Measurements from ENCODE around the gene FAT1.

The FAT1 gene

DNA sequence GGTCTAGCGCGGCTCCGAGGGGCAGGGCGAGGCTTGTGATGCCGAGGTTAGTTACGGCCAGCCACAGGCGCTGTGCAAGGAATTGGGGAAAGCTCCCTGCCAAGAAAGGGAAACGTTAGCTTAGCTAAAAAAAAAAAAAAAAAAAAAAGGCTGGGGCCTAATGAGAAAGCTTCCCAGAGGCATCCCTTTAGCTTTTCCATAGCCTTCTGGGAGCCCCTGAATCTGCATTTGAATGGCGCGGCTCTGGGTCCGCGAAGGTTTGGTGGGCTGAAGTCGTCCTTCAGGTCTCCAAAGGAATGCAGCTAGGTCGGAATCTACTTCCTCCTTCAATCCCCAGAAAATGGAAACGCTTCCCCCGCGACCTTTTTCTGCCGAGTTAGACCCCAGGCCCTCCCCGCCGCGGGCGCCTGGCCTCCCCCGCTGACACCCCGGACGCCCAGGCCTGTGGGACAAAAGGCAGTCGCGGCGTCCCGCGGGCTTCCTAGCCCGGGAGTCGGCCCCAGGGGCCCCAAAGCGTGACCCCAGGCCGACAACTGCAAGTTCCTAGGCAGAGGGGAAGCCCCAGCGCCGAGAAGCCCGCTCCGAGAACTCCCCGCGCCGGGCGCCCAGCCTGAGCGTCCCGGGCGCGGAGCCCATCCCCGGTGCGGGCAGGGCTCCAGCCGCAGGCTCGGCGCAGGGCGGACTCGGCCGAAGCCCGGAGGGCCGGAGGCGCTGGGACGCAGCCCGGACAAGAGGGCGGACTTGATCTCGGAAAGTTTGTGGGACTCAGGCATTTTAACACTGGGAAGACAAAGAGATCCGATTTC, 605 bp upstream of the FAT1 start:
- DNase-seq (ENCODE audit: low spot score): peak; percentile 82

DNA sequence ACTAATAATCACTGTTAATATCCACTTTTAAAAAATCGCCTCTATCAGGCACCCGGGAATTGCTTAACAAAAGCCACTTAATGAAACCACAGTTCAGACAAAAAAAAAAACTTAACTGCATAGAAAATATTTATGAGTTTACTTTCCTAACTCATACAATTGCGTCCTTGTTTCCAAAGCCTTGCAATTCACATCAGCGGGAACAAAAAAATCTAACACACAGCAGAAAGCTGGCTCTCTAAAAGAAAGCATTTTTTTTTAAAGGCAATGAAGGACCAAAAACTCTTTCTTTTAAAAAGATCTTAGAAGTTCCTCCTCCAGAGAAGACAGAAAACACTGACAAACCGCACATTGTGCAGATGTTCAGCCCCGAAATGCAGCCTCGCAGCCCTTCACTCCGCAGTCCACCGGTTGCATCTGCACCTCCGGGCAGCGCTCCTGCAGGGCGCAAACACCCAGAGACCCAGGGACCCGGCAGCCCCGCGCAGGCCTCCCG, 812 bp downstream of the FAT1 start:
- peak; percentile 26 for DNase-seq (ENCODE audit: low spot score)

- DNase-seq (ENCODE audit: low spot score): no peak
Measured at GRCh38 chr4:186719925-186720694, 3.5 kb downstream of the FAT1 start.

DNA sequence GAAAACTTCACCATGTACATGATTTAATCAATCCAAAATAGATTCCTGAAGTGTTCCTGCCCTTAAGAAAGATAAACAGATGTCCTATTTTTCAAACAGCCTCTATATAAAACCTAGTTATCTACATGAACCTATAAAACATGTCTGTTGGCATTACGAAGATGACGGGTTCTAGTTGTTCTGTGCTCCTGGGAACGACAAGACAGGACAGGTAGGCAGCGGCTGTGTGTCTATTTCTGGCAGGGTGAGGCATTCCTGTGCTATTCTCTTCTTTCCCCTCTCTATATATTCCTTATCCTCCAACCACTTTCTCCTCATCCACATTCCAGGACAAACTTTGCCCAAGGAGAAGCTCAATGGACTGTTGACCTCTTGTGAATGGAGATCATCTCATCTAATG, 6.1 kb downstream of the FAT1 start:
- no peak for DNase-seq (ENCODE audit: low spot score)

DNA sequence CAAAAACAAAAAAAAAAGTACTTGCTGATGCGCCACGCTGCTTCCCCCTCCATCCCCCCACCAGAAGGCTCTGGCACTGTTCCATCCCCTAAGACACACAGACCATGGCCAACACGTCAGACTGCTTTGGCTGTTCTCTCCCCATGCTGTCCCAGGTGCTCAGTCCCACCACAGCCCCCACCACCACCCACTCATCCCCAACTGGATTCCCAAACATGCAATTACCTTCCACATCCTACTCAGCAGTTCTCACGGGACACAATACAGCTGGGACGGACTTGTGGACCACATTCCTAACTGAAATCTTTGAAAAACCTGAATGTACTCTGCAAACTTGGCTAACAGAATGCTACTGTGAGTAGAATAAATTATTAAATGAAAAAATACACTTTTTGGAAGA, 8.6 kb downstream of the FAT1 start:
- DNase-seq (ENCODE audit: low spot score): no peak

DNA sequence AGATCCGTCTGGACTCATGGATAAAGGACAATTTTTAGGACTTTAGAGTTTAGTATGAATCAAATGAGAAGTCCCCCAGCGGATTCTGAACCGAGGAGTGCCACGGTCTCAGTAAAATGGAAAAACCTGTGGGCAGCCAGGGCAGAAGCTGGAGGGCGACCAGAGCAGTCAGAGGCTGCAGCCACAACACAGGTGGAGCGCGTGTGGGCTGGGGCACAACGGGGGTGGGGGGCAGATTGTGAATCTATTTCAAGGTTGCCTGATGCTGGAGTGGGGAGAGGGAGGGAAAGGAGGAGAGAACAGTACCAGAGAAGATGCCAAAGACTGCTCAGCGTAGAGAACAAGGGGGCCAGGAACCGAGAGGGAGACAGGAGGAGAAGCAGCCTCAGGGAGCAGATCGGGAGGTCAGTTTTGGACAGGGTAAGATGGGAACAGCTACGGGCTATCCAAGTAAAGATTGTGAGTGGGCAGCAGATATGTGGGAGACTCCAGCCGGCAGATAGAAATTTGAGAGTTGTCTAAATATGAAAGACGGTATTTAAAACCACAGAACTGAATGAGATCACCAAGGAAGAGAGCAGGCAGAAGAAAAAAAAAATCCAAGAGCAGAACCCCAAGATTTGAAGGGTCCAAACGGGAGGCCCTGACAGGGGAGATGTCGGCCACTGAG, 9.5 kb downstream of the FAT1 start:
- no peak for DNase-seq (ENCODE audit: low spot score)

DNA sequence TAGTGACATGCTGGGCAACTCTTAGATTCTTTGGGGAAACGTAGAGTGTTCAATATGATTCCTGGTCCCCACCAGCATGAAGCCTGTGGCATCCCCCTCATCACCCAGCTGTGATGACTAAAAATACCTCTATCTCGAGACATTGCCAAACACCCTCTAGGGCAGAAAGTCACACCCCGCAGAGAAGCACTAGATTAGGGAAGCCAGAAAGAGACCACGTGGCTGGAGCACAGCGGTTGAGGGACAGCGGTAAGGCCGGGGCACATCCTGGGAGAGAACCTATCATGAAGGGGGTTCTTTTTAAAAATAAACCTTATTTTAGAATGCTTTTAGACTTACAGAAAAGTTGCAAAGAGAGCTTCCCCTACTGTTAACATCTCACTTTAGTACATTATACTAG, 11.0 kb downstream of the FAT1 start:
- DNase-seq (ENCODE audit: low spot score): no peak

GRCh38 chr4:186710521-186711119, 13.0 kb downstream of the FAT1 start:
- DNase-seq (ENCODE audit: low spot score): no peak

DNA sequence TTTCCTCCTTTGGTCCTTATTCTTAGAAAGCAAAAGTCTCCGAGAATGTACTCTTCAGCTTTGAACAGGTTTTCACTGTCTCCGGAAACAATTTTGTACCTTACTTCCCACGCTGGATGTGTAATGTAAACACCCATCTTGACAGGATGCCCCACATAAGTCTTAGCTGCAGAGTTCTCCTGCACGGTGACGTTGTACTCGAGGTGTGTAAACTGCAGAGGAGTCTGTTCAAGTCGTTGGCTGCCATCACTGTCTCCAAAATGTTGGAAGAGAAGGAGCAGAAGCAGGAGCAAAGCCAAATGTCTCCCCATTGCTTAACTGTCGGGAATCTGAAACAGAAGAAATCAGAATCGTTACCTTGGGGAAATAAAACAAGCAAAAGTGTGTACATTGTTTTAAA, 14.1 kb downstream of the FAT1 start:
- DNase-seq (ENCODE audit: low spot score): no peak

DNA sequence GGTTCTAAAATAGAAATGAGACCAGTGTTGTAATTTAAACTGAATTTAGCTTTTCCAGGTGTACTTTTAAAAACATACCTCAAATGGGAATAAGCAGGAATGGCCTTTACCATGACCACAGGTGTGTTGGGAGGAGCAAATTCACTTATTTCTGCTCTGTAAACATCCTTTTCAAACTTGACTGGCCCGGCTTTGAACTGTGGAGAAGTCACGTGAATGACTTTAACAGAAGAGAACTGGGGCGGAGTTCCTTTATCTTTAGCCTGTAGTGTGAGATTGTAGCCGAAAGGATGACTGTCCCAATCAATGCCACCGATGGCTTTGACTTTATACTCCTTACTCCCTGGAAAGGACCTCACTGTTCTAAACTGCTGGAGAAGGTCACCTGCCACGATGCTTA, 15.1 kb downstream of the FAT1 start:
- DNase-seq (ENCODE audit: low spot score): no peak

GRCh38 chr4:186707996-186708395, 15.7 kb downstream of the FAT1 start:
- no peak for DNase-seq (ENCODE audit: low spot score)

- DNase-seq (ENCODE audit: low spot score): no peak
Measured at GRCh38 chr4:186707574-186707973, 16.1 kb downstream of the FAT1 start.

- DNase-seq (ENCODE audit: low spot score): no peak
Measured at GRCh38 chr4:186704057-186704456, 19.6 kb downstream of the FAT1 start.

- no peak for DNase-seq (ENCODE audit: low spot score)
Measured at GRCh38 chr4:186703510-186703909, 20.1 kb downstream of the FAT1 start.

- DNase-seq (ENCODE audit: low spot score): no peak
Measured at GRCh38 chr4:186702940-186703339, 20.7 kb downstream of the FAT1 start.

- DNase-seq (ENCODE audit: low spot score): no peak
Measured at GRCh38 chr4:186702297-186702696, 21.4 kb downstream of the FAT1 start.

DNA sequence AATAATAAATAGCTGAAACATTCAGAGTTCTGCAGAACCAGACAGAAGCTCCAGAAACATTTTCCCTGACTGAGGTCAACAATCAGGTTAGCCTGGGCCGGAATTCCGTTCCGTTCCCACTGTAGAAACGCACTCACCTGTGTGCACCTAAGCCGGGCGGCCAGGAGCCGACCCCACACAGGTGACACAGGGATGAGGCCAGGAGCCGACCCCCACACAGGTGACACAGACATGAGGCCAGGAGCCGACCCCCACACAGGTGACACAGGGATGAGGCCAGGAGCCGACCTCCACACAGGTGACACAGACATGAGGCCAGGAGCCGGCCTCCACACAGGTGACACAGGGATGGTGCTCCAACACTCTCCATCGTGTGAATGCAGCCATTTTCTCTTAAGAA, 21.9 kb downstream of the FAT1 start:
- no peak for DNase-seq (ENCODE audit: low spot score)

DNA sequence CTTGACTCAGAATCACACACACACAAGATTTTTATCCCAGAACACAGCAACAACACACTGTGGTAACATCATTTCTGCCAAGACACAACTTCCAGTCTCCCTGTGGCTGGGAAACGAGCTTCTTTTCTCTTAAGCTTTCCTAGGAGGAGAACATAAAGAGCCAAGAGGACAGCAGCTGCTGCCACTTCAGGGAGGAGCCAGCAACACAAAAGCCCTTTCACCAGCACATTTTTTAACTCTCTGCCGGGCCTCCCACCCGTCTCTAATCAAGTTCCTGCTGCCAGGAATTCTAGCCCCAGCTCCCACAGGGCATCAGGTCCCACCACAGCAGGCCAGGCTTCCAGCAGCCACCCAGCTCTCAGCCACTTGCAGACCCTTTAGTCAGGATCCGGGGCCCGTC, 22.4 kb downstream of the FAT1 start:
- DNase-seq (ENCODE audit: low spot score): peak; percentile 70

DNA sequence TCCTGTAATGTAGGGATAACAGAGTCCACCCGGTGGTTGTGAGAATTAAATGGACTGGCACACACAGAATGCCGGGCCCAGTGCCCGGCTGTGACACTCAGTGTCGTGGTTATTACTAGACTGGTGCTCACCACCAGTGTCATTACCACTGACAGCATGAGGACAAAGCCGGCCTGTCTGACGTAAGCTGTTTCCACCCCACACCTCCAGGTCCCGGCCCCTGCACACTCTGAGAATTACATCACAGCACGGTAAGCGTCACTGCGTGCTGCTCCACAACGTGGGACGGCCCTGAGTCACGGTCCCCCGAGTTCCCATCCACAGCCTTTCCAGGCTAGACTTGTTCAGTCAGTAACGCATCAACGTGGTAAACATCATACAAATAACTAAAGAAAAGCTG, 22.9 kb downstream of the FAT1 start:
- DNase-seq (ENCODE audit: low spot score): peak; percentile 47

GRCh38 chr4:186699881-186700397, 23.7 kb downstream of the FAT1 start:
- DNase-seq (ENCODE audit: low spot score): no peak

GRCh38 chr4:186699298-186699697, 24.4 kb downstream of the FAT1 start:
- no peak for DNase-seq (ENCODE audit: low spot score)

- DNase-seq (ENCODE audit: low spot score): no peak
Measured at GRCh38 chr4:186698525-186698924, 25.1 kb downstream of the FAT1 start.

Data from GM03348 (cell line).